Glomerular endothelial cell (primary cell): ENCODE results near the gene GALNT12. TPM values are rescaled to one million over a fixed set of nuclear protein-coding genes. Genes with fewer than 3 reads are reported as not detected.

Source experiments
- DNase-seq: peaks from one replicate; pipeline ENCODE4 v3.0.0-alpha.2; 2011; ENCODE audit warnings: low read depth, low spot score; ENCODE audit errors: extremely low read depth
- total RNA-seq: library from RNA; depleted of rRNA; stranded (reverse); fragments of >200 nt; gene quantifications from 2 replicates; pipeline ENCODE4 v1.2.3, GENCODE V29; 2015

The GALNT12 gene
- total RNA-seq, 1 donor from 2014 or later: 0.99 TPM

DNA sequence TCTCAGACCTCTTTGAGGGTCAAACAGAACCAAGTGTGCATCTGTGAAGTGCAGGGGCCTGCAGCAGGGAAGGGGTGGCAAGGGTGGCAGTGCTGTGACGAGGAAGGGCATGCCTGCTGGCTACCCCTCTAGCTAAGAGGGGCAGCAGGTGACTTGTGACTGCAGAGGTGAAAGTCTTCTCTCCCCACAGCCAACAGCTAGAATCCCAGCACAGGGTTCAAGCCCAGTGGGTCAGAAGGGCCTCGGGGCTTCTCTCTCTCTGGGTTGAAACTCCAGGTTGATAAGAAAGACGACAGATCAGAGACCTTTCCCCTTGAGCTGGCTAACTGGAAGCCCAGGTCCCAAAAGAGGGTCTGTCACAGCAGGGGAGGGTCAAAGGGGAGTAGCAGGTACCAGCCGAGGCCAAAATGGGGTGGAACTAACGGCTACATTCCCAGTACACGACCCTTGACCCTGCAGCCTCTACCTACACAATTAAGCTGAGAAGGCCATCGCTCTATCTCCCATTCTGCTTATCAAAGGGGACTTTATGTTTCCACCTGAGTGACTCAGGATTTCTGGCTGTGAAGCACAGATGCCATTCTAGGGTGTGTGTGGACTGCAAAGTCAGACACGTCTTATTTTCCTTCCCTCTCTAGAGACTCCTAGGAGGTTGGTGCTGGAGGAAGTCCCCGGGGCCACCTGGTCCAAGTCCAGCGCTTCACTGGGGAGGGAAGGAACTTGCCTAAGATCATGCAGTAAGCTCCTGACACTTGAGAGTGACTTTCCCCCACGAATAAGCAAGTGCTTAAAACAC is 25.7 kb upstream of the GALNT12 start:
- no peak for DNase-seq

GRCh38 chr9:98783518-98784226 is 23.8 kb upstream of the GALNT12 start:
- DNase-seq: no peak

DNA sequence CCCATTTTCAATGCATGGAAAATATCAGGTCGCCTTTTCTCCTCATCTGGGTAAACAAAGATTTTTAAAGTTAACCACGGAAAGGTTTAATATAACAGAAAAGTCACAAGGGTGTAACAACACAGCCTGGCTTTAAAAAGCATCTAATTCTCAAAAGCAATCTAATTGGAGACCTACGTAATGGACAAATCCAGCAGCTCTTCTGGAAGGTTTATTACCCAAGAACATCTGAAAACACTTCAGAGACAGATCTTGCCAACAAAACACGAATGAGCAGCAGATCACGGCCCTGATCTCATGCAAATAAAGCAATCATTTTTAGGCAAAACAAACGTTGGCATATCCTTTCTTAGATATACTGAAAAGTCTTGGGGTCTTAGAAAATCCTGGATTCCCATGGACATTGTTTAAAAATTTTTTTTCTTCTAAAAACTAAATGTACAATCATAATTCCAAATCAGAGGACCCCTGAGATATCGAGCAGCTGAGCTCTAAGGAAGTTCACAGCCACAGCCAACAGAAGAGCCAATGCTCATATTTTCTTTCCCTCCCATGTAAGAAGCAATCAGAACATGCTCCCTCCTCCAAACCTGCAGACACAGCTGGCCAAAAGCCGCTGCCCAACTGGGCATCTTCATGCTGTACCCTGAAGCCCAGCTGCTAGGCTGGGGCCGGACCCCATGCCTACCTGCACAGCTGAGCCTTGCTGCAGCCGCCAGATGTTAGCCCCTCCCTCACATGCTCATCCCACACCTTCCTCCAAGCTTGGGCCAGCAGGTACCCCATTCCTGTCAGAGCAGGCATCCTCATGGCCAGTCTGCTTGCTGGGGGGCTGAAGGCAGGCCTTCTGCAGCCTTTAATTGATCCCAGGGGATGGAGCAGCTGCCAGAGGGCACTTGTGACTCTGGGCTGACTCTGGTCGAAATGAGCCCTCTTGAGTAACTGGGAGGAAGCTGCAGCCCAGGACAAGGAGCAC is 22.4 kb upstream of the GALNT12 start:
- no peak for DNase-seq

GRCh38 chr9:98786750-98787510 is 20.5 kb upstream of the GALNT12 start:
- no peak for DNase-seq

DNA sequence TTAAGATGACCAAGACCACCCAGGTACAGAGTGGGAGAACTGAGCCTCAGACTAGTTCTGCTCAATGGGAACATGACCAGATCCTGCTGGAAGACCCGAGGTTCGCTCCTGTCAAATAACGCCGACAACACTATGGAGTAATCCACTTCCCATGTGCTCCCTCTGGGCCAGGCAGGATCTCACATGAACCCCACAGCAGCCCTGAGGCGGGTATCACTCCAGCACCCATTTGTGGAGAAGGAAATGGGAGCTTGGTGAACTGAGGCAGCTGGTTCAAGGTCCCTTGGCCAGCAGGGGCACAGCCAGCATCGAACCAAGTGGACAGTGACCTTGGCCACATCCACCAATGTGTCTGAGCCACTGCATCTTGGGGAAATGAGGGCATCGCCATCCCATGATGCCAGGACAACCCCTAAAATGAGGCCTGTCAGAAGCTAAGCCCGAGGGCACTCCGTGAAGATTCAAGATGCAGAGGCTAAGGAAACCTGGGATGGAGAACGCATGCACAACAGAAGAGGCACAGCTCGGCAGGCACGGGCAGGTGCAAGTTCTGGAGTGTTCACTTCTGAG is 19.6 kb upstream of the GALNT12 start:
- DNase-seq: no peak

DNA sequence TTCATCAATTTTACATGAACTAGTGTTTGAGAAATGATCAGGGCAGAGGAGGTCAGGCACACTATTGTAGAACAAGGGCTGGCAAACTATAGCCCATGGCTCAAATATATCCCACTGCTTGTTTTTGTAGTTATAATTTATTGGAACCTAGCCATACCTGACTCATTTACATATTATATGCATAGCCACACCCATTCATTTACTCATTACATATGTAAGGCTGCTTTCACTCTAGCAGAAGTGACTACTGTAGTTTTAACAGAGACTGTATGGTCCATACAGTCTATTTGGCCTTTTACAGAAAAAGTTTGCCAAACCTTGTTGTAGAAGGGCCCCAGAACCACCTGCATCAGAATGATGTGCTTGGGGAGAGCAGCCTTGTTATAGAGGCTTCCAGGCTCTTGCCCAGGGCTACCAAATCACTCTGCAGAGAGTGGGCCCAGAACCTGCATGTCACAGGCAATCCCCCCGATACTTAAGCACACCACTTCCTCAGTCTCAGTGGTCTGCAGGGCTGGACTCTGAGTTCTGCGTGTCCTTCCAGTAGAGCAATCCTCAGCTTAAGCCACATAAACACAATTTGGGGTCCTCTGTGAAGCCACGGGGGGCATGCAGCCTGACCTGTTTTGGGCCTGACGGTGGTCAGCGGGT is 17.9 kb upstream of the GALNT12 start:
- DNase-seq: no peak

DNA sequence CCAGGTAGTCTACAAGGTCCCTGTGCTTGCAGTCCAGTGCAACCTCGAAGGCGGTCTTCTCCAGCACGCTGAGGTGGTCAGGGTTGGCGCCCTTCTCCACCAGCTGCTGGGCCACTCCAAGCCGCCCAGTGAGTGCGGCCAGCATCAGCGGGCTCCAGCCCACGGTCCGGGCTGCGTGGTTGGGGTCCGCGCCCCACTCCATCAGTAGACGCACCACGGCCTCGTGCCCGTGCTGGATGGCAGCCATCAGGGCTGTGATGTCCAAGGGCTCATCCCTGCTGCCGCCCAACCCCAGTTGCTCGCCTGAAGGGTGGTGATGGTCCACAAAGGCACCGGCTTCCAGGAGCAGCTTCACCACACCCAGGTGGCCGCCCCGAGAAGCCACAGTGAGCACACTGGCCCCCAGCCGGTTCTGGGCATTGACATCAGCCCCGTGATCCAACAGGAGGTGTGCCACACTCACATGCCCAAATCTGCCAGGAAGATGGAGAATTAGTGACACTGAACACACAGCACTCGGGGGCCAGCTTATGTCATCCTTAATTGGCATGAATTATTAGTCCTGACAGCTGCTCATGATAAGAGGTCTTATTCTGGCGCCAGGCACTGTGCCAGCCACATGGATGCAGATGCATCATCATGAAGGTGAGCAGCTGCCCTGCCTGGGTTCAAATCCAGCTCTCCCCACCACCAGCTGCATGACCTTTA is 17.2 kb upstream of the GALNT12 start:
- DNase-seq: no peak

- no peak for DNase-seq
Observed at GRCh38 chr9:98790842-98791607, 16.4 kb upstream of the GALNT12 start.

DNA sequence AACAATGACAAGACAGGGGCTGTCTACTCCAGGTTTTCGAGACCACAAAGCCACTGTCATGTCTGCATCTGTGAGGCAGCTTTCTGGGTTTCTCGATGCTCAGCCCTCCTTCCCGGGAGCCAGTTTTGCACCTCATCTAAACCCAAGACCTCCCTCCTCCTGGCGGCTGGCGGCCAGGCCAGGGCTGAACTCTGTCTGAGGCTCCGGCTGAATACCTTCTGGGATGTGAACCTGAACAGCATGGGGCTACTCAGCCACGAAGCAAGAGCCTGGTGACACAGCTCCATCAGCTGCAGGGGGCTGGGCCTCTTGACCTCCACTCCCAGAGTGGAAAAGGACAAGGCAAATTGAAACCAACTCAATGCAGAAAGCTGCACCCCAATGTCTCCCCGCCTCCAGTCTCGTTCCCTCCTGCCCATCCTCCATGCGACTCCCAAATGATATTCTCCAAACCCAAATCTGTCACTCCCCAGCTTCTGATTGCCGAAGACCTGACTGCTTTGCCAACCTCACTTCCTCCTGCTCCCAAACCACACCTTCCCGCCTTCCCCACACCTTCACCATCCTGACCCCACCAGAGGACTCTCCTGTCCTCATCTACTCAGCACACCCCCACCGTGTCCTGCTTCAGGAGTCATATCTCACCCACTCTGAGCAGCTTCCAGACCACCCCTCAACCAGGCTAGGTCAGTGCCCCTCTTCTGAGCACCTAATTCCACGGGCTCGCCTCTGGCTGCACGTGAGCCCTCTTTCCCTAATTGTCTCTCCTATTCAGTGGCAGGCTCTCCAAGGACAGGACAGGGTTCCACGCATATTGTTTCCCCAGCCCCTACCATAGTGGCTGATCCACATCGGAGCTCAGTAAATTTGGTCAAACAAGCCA is 15.6 kb upstream of the GALNT12 start:
- no peak for DNase-seq

GRCh38 chr9:98793031-98793430 is 14.4 kb upstream of the GALNT12 start:
- DNase-seq: no peak

DNA sequence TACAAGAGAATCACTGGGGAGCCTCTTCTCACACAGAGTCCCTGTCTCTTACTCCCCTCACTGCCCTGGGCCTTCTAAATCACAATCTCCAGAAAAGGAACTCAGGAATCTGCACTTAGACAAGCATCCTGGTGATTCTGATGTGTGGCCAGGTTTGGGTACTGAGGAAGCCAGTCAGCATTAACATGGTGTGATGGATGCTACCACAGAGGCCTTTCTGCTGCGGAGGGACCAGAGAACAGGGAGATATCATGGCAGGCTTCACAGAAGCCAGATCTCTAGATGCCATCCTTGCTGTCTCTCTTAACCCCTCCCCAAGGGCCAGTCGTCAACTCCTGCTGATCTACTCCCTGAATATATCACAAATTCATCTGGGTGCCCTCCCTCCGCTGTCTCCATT is 12.7 kb upstream of the GALNT12 start:
- no peak for DNase-seq

- DNase-seq: no peak
Observed at GRCh38 chr9:98795295-98795955, 12.0 kb upstream of the GALNT12 start.

DNA sequence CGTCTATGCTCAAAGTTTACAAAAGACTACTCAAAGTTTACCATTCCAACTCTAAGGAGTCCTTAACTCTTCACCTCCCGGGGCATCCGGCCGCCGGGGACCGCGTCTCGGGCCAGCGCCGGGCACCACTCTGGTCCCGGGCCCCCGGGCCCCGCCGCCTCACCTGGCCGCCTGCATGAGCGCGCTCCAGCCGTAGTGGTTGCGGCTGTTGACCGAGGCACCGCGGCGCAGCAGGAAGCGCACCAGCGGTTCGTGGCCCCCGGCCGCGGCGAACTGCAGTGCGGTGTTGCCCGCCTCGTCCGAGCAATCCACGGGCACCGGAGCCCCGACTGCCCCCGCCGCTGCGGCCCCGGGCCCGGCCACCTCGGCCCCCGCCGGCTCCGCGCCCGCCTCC is 11.5 kb upstream of the GALNT12 start:
- DNase-seq: no peak

DNA sequence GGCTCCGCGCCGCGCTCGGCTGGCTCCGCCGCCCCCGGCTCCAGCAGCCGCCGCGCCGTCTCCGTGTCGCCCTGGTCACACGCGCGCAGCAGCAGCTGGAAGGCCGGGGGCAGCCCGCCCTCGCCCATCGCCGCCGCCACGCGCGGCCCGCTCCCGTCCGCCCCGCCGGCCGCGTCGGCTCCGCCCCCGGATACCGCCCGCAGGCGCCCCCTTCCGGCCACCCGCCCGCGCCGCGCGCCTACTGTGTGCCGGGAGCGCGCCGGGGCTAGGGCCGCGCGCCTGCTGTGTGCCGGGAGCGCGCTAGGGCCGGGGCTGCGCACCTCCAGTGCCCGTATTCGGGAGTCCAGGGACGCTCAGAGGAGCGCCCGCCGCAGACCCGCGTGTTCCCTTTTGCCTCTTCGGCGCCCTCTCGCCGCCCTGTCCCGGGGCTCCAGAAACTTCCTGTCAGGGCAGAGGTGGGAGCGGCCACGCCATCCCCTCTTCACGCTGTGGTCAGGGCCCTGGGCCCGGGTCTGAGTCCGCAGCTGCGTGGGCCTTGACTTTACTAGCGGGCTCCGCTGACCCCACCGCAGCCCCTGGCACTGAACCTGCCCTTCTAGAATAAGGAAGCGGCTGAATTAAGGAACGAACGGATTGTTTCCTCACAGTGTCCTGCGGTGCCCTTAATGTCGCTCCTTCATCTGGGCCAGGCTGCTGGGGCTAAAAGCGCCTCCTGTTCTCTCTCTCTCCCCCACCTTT is 10.9 kb upstream of the GALNT12 start, which contains the start of gene ANKS6:
ANKS6 (minus strand) TSS at position 192 of the 738 bp plus-strand sequence; CDS start at position 128, 64 bp downstream.
- DNase-seq: no peak

DNA sequence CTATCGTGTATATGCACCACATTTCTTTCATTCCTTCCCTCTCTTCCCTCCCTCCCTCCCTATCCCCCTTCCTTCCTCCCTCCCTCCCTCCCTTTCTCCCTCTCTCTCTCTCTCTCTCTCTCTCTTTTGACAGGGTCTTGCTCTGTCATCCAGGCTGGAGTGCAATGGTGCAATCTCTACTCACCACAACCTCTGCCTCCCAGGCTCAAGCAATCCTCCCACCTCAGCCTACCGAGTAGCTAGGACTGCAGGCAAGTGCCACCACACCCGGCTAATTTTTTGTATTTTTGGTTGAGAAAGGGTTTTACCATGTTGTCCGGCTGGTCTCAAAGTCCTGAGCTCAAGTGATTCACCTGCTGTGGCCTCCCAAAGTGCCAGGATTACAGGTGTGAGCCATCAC is 10.0 kb upstream of the GALNT12 start:
- no peak for DNase-seq

DNA sequence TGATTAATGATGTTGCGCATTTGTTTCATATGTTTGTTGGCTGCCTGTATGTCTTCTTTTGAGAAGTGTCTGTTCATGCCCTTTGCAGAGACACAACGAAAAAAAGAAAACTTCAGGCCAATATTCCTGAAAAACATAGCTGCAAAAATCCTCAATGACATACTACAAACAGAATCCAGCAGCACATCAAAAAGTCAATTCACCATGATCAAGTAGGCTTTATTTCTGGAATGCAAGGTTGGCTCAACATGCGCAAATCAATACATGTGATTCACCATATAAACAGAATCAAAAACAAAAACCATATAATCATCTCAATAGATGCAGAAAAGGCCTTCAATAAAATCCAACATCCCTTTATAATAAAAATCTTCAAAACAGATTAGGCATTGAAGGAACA is 9.2 kb upstream of the GALNT12 start:
- DNase-seq: no peak
